Hepatocyte (in vitro differentiated cells): ENCODE results near the gene GPALPP1. TPM values are rescaled to one million over a fixed set of nuclear protein-coding genes. Genes with fewer than 3 reads are reported as not detected.
"Not testable (repeated sequence)": the region's sequence is repeated elsewhere in the genome, so short reads cannot be mapped to it uniquely, and the experiment has no call there.

Experiments used
- DNase-seq: peaks from one replicate; pipeline ENCODE4 v3.0.0-alpha.2; 2016; ENCODE audit warnings: low spot score
- H2AFZ ChIP-seq: fragments of 200-600 bp; sonication (generic); 2 replicates; pipeline ENCODE4 v1.6.0; 2016; ENCODE audit warnings: antibody characterized with exemption, mild to moderate bottlenecking
- H3K27ac ChIP-seq: fragments of 200-600 bp; sonication (generic); 2 replicates; pipeline ENCODE4 v1.5.1; 2016; ENCODE audit warnings: mild to moderate bottlenecking
- H3K27me3 ChIP-seq: fragments of 200-600 bp; sonication (generic); 2 replicates; pipeline ENCODE4 v1.6.1; 2016
- H3K36me3 ChIP-seq: fragments of 200-600 bp; sonication (generic); replicated peaks from 2 replicates; pipeline ENCODE4 v1.5.1; 2016; ENCODE audit warnings: low read depth; ENCODE audit not compliant: insufficient read depth
- H3K4me1 ChIP-seq: fragments of 200-600 bp; sonication (generic); 2 replicates; pipeline ENCODE4 v1.5.1; 2016; ENCODE audit warnings: mild to moderate bottlenecking, moderate library complexity; ENCODE audit not compliant: insufficient read depth
- H3K4me2 ChIP-seq: fragments of 200-600 bp; sonication (generic); 2 replicates; pipeline ENCODE4 v1.6.0; 2016
- H3K4me3 ChIP-seq: fragments of 200-600 bp; sonication (generic); 2 replicates; pipeline ENCODE4 v1.5.1; 2016; ENCODE audit warnings: mild to moderate bottlenecking
- H3K79me2 ChIP-seq: fragments of 200-600 bp; sonication (generic); 2 replicates; pipeline ENCODE4 v1.6.0; 2017; ENCODE audit warnings: mild to moderate bottlenecking
- H3K9me2 ChIP-seq: fragments of 200-600 bp; sonication (generic); replicated peaks from 2 replicates; pipeline ENCODE4 v1.6.0; 2017; ENCODE audit warnings: mild to moderate bottlenecking; ENCODE audit not compliant: insufficient read depth
- H3K9me3 ChIP-seq: fragments of 200-600 bp; sonication (generic); 2 replicates; pipeline ENCODE4 v1.5.1; 2016; ENCODE audit warnings: low read depth, mild to moderate bottlenecking
- H4K20me1 ChIP-seq: fragments of 200-600 bp; sonication (generic); 2 replicates; pipeline ENCODE4 v1.6.0; 2016; ENCODE audit warnings: mild to moderate bottlenecking; ENCODE audit not compliant: insufficient read depth, poor library complexity, severe bottlenecking
- EZH2 ChIP-seq: fragments of 200-600 bp; sonication (generic); IDR thresholded peaks from 2 replicates; pipeline ENCODE4 v1.6.1; 2016; ENCODE audit warnings: antibody characterized with exemption, mild to moderate bottlenecking, borderline replicate concordance
- EZH2phosphoT487 ChIP-seq: fragments of 200-600 bp; sonication (generic); IDR thresholded peaks from one replicate; pipeline ENCODE4 v1.6.1; 2018; ENCODE audit warnings: antibody characterized with exemption, mild to moderate bottlenecking, low read depth, moderate library complexity; ENCODE audit not compliant: unreplicated experiment, severe bottlenecking
- WGBS: methylation state at CpG from one replicate; pipeline ENCODE4 v1.1.6; 2016; ENCODE audit warnings: low lambda C conversion rate; ENCODE audit errors: missing lambda C conversion rate; 5-methylcytosine and 5-hydroxymethylcytosine counted together
- polyA plus RNA-seq: library from polyadenylated mRNA; unstranded; fragments of >200 nt; fragmentation: Nextera tagmentation; extraction: Ambion mirVana; gene quantifications from 2 replicates; pipeline ENCODE4 v1.2.1, GENCODE V29; 2016
- total RNA-seq: library from RNA; depleted of rRNA; stranded (reverse); fragments of >200 nt; gene quantifications from 2 replicates; pipeline ENCODE4 v1.2.3, GENCODE V29; 2014
- TF ChIP-seq, protein P1 (sequence below): fragments of 200-600 bp; sonication (generic); IDR thresholded peaks from 2 replicates; pipeline ENCODE4 v1.5.1; 2016; ENCODE audit warnings: antibody characterized with exemption, mild to moderate bottlenecking; ENCODE audit not compliant: poor library complexity

Gene GPALPP1, protein sequence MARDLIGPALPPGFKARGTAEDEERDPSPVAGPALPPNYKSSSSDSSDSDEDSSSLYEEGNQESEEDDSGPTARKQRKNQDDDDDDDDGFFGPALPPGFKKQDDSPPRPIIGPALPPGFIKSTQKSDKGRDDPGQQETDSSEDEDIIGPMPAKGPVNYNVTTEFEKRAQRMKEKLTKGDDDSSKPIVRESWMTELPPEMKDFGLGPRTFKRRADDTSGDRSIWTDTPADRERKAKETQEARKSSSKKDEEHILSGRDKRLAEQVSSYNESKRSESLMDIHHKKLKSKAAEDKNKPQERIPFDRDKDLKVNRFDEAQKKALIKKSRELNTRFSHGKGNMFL
- total RNA-seq (27.1 and 32.1 TPM in 2 replicates), polyA plus RNA-seq (11.4 and 15.7 TPM in 2 replicates)

GRCh38 chr13:44989071-44989889 lies at the start of gene GPALPP1, which contains the start of gene NUFIP1:
Gene GPALPP1 (plus strand): TSS chr13:44989538. CDS start chr13:44989655, 117 bp downstream.
Gene NUFIP1 (minus strand): TSS chr13:44989471. CDS start chr13:44989436, 35 bp downstream.
- Histone ChIP-seq H3K4me3 (peak within 1 kb of the TSS; percentile 85), H3K9me2 (no peaks in the 10 kb centered on the region), H4K20me1 (no peaks in the 10 kb centered on the region), H3K36me3 (no peaks in the 10 kb centered on the region), H3K27ac (peak within 1 kb of the TSS; percentile 99), H3K4me2 (peak within 1 kb of the TSS; percentile 97), H3K27me3 (no peaks in the 10 kb centered on the region), H2AFZ (peak within 1 kb of the TSS; percentile 96), H3K4me1 (peaks cover 21% of the 10 kb centered on the region), H3K9me3 (no peaks in the 10 kb centered on the region), H3K79me2 (peaks cover 95% of the 10 kb centered on the region)
- under 1% methylated on average over 55 of the region's 66 CpGs for WGBS
- no peak for TF ChIP-seq EZH2
- TF ChIP-seq EZH2phosphoT487: no peak
- TF ChIP-seq, protein P1, sequence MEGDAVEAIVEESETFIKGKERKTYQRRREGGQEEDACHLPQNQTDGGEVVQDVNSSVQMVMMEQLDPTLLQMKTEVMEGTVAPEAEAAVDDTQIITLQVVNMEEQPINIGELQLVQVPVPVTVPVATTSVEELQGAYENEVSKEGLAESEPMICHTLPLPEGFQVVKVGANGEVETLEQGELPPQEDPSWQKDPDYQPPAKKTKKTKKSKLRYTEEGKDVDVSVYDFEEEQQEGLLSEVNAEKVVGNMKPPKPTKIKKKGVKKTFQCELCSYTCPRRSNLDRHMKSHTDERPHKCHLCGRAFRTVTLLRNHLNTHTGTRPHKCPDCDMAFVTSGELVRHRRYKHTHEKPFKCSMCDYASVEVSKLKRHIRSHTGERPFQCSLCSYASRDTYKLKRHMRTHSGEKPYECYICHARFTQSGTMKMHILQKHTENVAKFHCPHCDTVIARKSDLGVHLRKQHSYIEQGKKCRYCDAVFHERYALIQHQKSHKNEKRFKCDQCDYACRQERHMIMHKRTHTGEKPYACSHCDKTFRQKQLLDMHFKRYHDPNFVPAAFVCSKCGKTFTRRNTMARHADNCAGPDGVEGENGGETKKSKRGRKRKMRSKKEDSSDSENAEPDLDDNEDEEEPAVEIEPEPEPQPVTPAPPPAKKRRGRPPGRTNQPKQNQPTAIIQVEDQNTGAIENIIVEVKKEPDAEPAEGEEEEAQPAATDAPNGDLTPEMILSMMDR: no peak
- peak; percentile 96 for DNase-seq

DNA sequence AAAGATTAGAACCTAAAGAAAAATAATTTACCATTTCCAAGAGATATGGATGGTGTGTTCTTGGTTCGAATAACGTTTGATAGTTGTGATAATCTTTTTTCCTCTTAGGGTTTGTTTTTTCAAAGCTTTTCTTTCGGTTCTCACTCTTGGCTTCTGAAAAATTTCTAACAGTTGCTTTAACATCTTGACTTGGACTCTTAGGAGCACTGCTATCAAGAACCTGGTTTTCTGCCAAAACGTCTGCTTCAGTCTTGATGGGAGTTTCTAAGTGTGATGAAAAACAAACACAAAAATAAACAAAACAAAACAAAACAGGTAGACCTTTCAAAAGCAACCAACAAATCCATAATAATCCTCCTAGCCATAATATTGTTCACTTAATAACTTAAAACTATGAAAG lies 45.9 kb upstream of the GPALPP1 start:
- H3K9me2 ChIP-seq, H3K27ac ChIP-seq, H4K20me1 ChIP-seq, H3K27me3 ChIP-seq, H3K4me3 ChIP-seq, H3K4me1 ChIP-seq, H3K79me2 ChIP-seq, H3K9me3 ChIP-seq, DNase-seq, H2AFZ ChIP-seq, H3K36me3 ChIP-seq, H3K4me2 ChIP-seq: not testable (repeated sequence)
- WGBS: 71% methylated on average over 4 of the region's 4 CpGs

- no peaks in the 10 kb centered on the region for H3K9me2 ChIP-seq
- no peak overlapping the region for H3K27ac ChIP-seq
- no peaks in the 10 kb centered on the region for H3K79me2 ChIP-seq
- no peak overlapping the region for H2AFZ ChIP-seq
- H3K4me1 ChIP-seq: no peaks in the 10 kb centered on the region
- no peaks in the 10 kb centered on the region for H4K20me1 ChIP-seq
- H3K9me3 ChIP-seq: no peaks in the 10 kb centered on the region
- H3K4me3 ChIP-seq: no peak overlapping the region
- no peak overlapping the region for H3K4me2 ChIP-seq
- TF ChIP-seq EZH2phosphoT487 (no peak), EZH2 (no peak)
- TF ChIP-seq, protein P1: no peak
- DNase-seq: no peak
- no peaks in the 10 kb centered on the region for H3K27me3 ChIP-seq
- no peaks in the 10 kb centered on the region for H3K36me3 ChIP-seq
These were observed 38.2 kb upstream of the GPALPP1 start for GRCh38 chr13:44951184-44951583.

- no peaks in the 10 kb centered on the region for H3K79me2 ChIP-seq
- no peak for TF ChIP-seq EZH2
- 88% methylated on average over 2 of the region's 2 CpGs for WGBS
- H3K27me3 ChIP-seq: no peaks in the 10 kb centered on the region
- H3K4me2 ChIP-seq: no peak overlapping the region
- no peak overlapping the region for H3K4me3 ChIP-seq
- no peak overlapping the region for H2AFZ ChIP-seq
- H3K27ac ChIP-seq: no peak overlapping the region
- H4K20me1 ChIP-seq: no peaks in the 10 kb centered on the region
- no peak for DNase-seq
- no peaks in the 10 kb centered on the region for H3K9me3 ChIP-seq
- no peaks in the 10 kb centered on the region for H3K36me3 ChIP-seq
- H3K9me2 ChIP-seq: no peaks in the 10 kb centered on the region
- no peaks in the 10 kb centered on the region for H3K4me1 ChIP-seq
These were observed 36.7 kb upstream of the GPALPP1 start for GRCh38 chr13:44952671-44953070.
